PC-3 (cell line): ENCODE data around the gene MKI67. TPM values are rescaled to one million over a fixed set of nuclear protein-coding genes. Genes with fewer than 3 reads are reported as not detected.
A peak's percentile ranks its signal among the peaks of the same experiment; 100 is the strongest.
"Not testable (repeated sequence)": the region's sequence is repeated elsewhere in the genome, so short reads cannot be mapped to it uniquely, and the experiment has no call there.

ENCODE experiments used
- ATAC-seq: fragments of 200-7000 bp; cut with Tn5 transposase; 2 replicates; pipeline ENCODE4 v1.9.1; 2020; ENCODE audit warnings: mild to moderate bottlenecking, moderate library complexity
- BruUV-seq: library from RNA; stranded (reverse); fragments of 400-500 nt; replicated peaks from 2 replicates; lab custom pipeline; 2021; lab: Mats Ljungman, UMichigan
- CTCF ChIA-PET: fragments of 300-600 bp; sonication (Branson Sonifier 250); formaldehyde crosslinking; loops from one replicate; lab custom pipeline; 2022; ENCODE audit warnings: antibody characterized with exemption; lab: Charles Lee
- POLR2A ChIA-PET: fragments of 300-600 bp; sonication (Branson Sonifier 250); formaldehyde crosslinking; loops from one replicate; lab custom pipeline; 2022; ENCODE audit warnings: antibody characterized with exemption; ENCODE audit not compliant: unreplicated experiment; lab: Charles Lee
- DNase-seq: peaks from one replicate; pipeline ENCODE4 v3.0.0-alpha.2; 2015
- H2AFZ ChIP-seq: fragments of 300-600 bp; sonication (generic); 2 replicates; pipeline ENCODE4 v1.6.0; 2016; ENCODE audit warnings: antibody characterized with exemption, low read length
- H3F3A ChIP-seq: fragments of 300-600 bp; sonication (generic); one replicate; pipeline ENCODE4 v1.6.0; 2017; ENCODE audit warnings: antibody characterized with exemption, low read length, control low read depth, mild to moderate bottlenecking; ENCODE audit not compliant: unreplicated experiment
- H3K27ac ChIP-seq: fragments of 300-600 bp; sonication (generic); 2 replicates; pipeline ENCODE4 v1.5.1; 2016; ENCODE audit warnings: mild to moderate bottlenecking, low read length
- H3K27me3 ChIP-seq: fragments of 300-600 bp; sonication (generic); 2 replicates; pipeline ENCODE4 v1.6.1; 2016; ENCODE audit warnings: low read length, mixed read lengths
- H3K36me3 ChIP-seq: fragments of 300-600 bp; sonication (generic); 2 replicates; pipeline ENCODE4 v1.6.1; 2016; ENCODE audit warnings: low read depth, mixed run types, low read length, mixed read lengths
- H3K4me1 ChIP-seq: fragments of 300-600 bp; sonication (generic); 2 replicates; pipeline ENCODE4 v1.5.1; 2016; ENCODE audit warnings: low read length; ENCODE audit not compliant: insufficient read depth
- H3K4me2 ChIP-seq: fragments of 300-600 bp; sonication (generic); 2 replicates; pipeline ENCODE4 v1.6.0; 2016; ENCODE audit warnings: low read length
- H3K4me3 ChIP-seq: fragments of 300-600 bp; sonication (generic); 2 replicates; pipeline ENCODE4 v1.5.1; 2016; ENCODE audit warnings: mild to moderate bottlenecking, low read length, mixed read lengths
- H3K79me2 ChIP-seq: fragments of 300-600 bp; sonication (generic); 2 replicates; pipeline ENCODE4 v1.6.1; 2017; ENCODE audit warnings: low read length, mixed read lengths
- H3K9ac ChIP-seq: fragments of 300-600 bp; sonication (generic); 2 replicates; pipeline ENCODE4 v1.6.0; 2016; ENCODE audit warnings: mild to moderate bottlenecking, low read length
- H3K9me2 ChIP-seq: fragments of 300-600 bp; sonication (generic); replicated peaks from 2 replicates; pipeline ENCODE4 v1.6.1; 2016; ENCODE audit warnings: mixed run types, low read length, mixed read lengths
- H3K9me3 ChIP-seq: fragments of 300-600 bp; sonication (generic); 2 replicates; pipeline ENCODE4 v1.6.1; 2016; ENCODE audit warnings: low read length, mixed read lengths
- H4K20me1 ChIP-seq: fragments of 300-600 bp; sonication (generic); 2 replicates; pipeline ENCODE4 v1.6.1; 2016; ENCODE audit warnings: low read length, mixed read lengths
- EZH2 ChIP-seq: fragments of 300-600 bp; sonication (generic); IDR thresholded peaks from one replicate; pipeline ENCODE4 v1.6.1; 2017; ENCODE audit warnings: antibody characterized with exemption, mild to moderate bottlenecking, low read length; ENCODE audit not compliant: unreplicated experiment
- EZH2phosphoT487 ChIP-seq: fragments of 300-600 bp; sonication (generic); IDR thresholded peaks from 2 replicates; pipeline ENCODE4 v1.6.1; 2018; ENCODE audit warnings: mild to moderate bottlenecking, antibody characterized with exemption, low read length, borderline replicate concordance
- intact Hi-C: fragments of 100-400 bp; cut with micrococcal nuclease; formaldehyde crosslinking; loops from 2 replicates; pipeline ENCODE4 v1.9.0; 2023
- total RNA-seq: library from RNA; depleted of rRNA; stranded (reverse); fragments of >200 nt; gene quantifications from 2 replicates; pipeline ENCODE4 v1.2.3, GENCODE V29; 2014
- TF ChIP-seq, protein P1 (sequence below): fragments of 300-600 bp; sonication (generic); conservative IDR thresholded peaks from 2 replicates; pipeline ENCODE4 v1.5.1; 2017; ENCODE audit warnings: antibody characterized with exemption, low read depth, mild to moderate bottlenecking, low read length

The MKI67 gene
- total RNA-seq, 1 experiment from 2014 or later = 66.0 TPM

GRCh38 chr10:128095027-128095752 lies 31.0 kb downstream of the MKI67 start:
- Histone ChIP-seq H4K20me1 (peaks cover 5% of the 10 kb centered on the region; the same call in 1 of the 2 replicates), H2AFZ (no peak overlapping the region), H3K9me2 (no peaks in the 10 kb centered on the region), H3K9ac (no peak overlapping the region), H3K4me1 (no peaks in the 10 kb centered on the region), H3K36me3 (peaks cover 9% of the 10 kb centered on the region; the same call in 1 of the 2 replicates), H3K4me2 (no peak overlapping the region), H3K79me2 (no peaks in the 10 kb centered on the region), H3F3A (no peaks in the 10 kb centered on the region), H3K4me3 (no peak overlapping the region), H3K9me3 (no peaks in the 10 kb centered on the region), H3K27me3 (no peaks in the 10 kb centered on the region), H3K27ac (no peak overlapping the region)
- TF ChIP-seq EZH2phosphoT487 (no peak), EZH2 (no peak)
- TF ChIP-seq, protein P1, sequence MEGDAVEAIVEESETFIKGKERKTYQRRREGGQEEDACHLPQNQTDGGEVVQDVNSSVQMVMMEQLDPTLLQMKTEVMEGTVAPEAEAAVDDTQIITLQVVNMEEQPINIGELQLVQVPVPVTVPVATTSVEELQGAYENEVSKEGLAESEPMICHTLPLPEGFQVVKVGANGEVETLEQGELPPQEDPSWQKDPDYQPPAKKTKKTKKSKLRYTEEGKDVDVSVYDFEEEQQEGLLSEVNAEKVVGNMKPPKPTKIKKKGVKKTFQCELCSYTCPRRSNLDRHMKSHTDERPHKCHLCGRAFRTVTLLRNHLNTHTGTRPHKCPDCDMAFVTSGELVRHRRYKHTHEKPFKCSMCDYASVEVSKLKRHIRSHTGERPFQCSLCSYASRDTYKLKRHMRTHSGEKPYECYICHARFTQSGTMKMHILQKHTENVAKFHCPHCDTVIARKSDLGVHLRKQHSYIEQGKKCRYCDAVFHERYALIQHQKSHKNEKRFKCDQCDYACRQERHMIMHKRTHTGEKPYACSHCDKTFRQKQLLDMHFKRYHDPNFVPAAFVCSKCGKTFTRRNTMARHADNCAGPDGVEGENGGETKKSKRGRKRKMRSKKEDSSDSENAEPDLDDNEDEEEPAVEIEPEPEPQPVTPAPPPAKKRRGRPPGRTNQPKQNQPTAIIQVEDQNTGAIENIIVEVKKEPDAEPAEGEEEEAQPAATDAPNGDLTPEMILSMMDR = no peak
- ATAC-seq = peak; percentile 24; the same call in 1 of the 2 replicates
- DNase-seq = peak; percentile 18
- ChIA-PET CTCF (no interaction called here), POLR2A (no interaction called here)
- BruUV-seq = no TSS peak
- intact Hi-C loops = no loop called here

DNA sequence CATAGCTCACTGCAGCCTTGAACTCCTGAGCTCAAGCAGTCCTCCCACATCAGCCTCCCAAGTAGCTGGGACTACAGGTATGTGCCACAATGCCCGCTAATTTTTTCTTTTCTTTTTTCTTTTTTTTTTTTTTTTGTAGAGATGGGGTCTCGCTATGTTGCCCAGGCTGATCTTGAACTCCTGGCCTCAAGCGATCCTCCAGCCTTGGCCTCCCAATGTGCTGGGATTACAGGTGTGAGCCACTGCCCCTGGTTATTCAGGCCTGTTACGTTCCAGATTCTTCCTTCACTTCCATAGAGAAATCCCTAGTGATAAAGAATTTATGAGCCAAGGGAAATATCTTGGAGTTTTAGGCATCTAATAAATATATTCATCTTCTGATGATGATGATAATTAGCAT lies 31.6 kb downstream of the MKI67 start:
- H3K79me2 ChIP-seq, DNase-seq, POLR2A ChIA-PET, CTCF ChIA-PET, intact Hi-C loops, H3K27ac ChIP-seq, ATAC-seq, H3K9me3 ChIP-seq, H3K4me1 ChIP-seq, BruUV-seq, H3K9me2 ChIP-seq, H3K9ac ChIP-seq, H4K20me1 ChIP-seq, H3K27me3 ChIP-seq, H3F3A ChIP-seq, H2AFZ ChIP-seq, H3K4me3 ChIP-seq, H3K4me2 ChIP-seq, H3K36me3 ChIP-seq: not testable (repeated sequence)

- no peak overlapping the region for H3K27ac ChIP-seq
- no peak overlapping the region for H3K9ac ChIP-seq
- H3K4me1 ChIP-seq = no peaks in the 10 kb centered on the region
- no peaks in the 10 kb centered on the region for H3F3A ChIP-seq
- no peak overlapping the region for H3K4me2 ChIP-seq
- no peak for TF ChIP-seq EZH2
- TF ChIP-seq EZH2phosphoT487 = no peak
- TF ChIP-seq, protein P1 = no peak
- H3K4me3 ChIP-seq = no peak overlapping the region
- ChIA-PET POLR2A (no interaction called here), CTCF (no interaction called here)
- DNase-seq (no peak), ATAC-seq (no peak)
- no peaks in the 10 kb centered on the region for H3K9me2 ChIP-seq
- H3K36me3 ChIP-seq = peaks cover under 1% of the 10 kb centered on the region; the same call in 1 of the 2 replicates
- no peaks in the 10 kb centered on the region for H3K27me3 ChIP-seq
- intact Hi-C loops = no loop called here
- no peaks in the 10 kb centered on the region for H3K79me2 ChIP-seq
- no peaks in the 10 kb centered on the region for H3K9me3 ChIP-seq
- no peak overlapping the region for H2AFZ ChIP-seq
- peaks cover 5% of the 10 kb centered on the region; the same call in 1 of the 2 replicates for H4K20me1 ChIP-seq
- BruUV-seq = no TSS peak
These were observed 33.8 kb downstream of the MKI67 start for GRCh38 chr10:128092454-128092853.
